ENCODE measurements around the gene MDM2.

DNA sequence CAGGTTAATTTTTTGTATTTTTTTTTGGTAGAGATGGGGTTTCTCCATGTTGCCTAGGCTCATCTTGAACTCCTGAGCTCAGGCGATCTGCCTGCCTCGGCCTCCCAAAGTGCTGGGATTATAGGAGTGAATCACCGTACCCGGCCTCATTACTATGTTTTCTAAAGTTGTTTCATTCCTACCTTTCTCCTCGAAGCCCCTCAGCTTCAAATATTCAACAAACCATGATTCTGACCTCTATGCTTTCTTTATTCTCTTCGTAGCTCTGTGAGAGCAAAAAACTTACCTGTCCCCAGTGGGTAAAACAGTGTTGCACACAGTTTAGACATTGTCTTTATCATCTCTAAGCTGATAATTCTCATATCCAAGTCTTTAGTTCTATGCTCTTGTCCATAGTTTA, 26.2 kb upstream of the MDM2 start:
- no peak for TF ChIP-seq SREBF2 (IDR thresholded peaks at IDR 0.05)
- TF ChIP-seq POLR2A (IDR thresholded peaks at IDR 0.05; ENCODE audit: low read length), result no peak
- no peak for TF ChIP-seq SMC3 (IDR thresholded peaks at IDR 0.05)
- TF ChIP-seq KDM1A (IDR thresholded peaks at IDR 0.05; ENCODE audit: low read depth), result no peak
- no peak for TF ChIP-seq MYC (IDR thresholded peaks at IDR 0.05; ENCODE audit: borderline replicate concordance, low read length)
- TF ChIP-seq E2F6 (IDR thresholded peaks at IDR 0.05; ENCODE audit: borderline replicate concordance, low read depth), result no peak
- no peak for TF ChIP-seq USF2 (IDR thresholded peaks at IDR 0.05)
- TF ChIP-seq, protein P1, sequence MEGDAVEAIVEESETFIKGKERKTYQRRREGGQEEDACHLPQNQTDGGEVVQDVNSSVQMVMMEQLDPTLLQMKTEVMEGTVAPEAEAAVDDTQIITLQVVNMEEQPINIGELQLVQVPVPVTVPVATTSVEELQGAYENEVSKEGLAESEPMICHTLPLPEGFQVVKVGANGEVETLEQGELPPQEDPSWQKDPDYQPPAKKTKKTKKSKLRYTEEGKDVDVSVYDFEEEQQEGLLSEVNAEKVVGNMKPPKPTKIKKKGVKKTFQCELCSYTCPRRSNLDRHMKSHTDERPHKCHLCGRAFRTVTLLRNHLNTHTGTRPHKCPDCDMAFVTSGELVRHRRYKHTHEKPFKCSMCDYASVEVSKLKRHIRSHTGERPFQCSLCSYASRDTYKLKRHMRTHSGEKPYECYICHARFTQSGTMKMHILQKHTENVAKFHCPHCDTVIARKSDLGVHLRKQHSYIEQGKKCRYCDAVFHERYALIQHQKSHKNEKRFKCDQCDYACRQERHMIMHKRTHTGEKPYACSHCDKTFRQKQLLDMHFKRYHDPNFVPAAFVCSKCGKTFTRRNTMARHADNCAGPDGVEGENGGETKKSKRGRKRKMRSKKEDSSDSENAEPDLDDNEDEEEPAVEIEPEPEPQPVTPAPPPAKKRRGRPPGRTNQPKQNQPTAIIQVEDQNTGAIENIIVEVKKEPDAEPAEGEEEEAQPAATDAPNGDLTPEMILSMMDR (IDR thresholded peaks at IDR 0.05), result no peak
- TF ChIP-seq, protein P2, sequence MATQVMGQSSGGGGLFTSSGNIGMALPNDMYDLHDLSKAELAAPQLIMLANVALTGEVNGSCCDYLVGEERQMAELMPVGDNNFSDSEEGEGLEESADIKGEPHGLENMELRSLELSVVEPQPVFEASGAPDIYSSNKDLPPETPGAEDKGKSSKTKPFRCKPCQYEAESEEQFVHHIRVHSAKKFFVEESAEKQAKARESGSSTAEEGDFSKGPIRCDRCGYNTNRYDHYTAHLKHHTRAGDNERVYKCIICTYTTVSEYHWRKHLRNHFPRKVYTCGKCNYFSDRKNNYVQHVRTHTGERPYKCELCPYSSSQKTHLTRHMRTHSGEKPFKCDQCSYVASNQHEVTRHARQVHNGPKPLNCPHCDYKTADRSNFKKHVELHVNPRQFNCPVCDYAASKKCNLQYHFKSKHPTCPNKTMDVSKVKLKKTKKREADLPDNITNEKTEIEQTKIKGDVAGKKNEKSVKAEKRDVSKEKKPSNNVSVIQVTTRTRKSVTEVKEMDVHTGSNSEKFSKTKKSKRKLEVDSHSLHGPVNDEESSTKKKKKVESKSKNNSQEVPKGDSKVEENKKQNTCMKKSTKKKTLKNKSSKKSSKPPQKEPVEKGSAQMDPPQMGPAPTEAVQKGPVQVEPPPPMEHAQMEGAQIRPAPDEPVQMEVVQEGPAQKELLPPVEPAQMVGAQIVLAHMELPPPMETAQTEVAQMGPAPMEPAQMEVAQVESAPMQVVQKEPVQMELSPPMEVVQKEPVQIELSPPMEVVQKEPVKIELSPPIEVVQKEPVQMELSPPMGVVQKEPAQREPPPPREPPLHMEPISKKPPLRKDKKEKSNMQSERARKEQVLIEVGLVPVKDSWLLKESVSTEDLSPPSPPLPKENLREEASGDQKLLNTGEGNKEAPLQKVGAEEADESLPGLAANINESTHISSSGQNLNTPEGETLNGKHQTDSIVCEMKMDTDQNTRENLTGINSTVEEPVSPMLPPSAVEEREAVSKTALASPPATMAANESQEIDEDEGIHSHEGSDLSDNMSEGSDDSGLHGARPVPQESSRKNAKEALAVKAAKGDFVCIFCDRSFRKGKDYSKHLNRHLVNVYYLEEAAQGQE (IDR thresholded peaks at IDR 0.05), result no peak
- no peak for TF ChIP-seq EP300 (IDR thresholded peaks at IDR 0.05)
